ENCODE data around the gene FHAD1. TPM values are rescaled to one million over a fixed set of nuclear protein-coding genes. Genes with fewer than 3 reads are reported as not detected.

The FHAD1 gene
- total RNA-seq (0.51 and 0.69 TPM in 2 replicates), polyA plus RNA-seq (0.04 TPM in 1 of 2 replicates, not detected in the other), polyA minus RNA-seq (not detected in 2 replicates), Bru-seq, nascent RNA (percentile 17 among the genes with signal in this experiment), BruChase-seq, experiment 1, labeled RNA remaining after a 6-hour chase (percentile 12 among the genes with signal in this experiment), BruChase-seq, experiment 2, labeled RNA remaining after a 2-hour chase (percentile 13 among the genes with signal in this experiment)
- 0.07 and 0.08 TPM in 2 replicates for polyA plus RNA-seq (2011; cell fraction: cytosol; rRNA removed)
- polyA plus RNA-seq (2011; cell fraction: nucleus; rRNA removed) = 0.24 and 0.38 TPM in 2 replicates
- polyA plus RNA-seq (2012) = 0.14 and 0.36 TPM in 2 replicates
- not detected for polyA minus RNA-seq (2011; cell fraction: cytosol; rRNA and poly(A)+ RNA removed)
- 0.14 and 0.24 TPM in 2 replicates for polyA minus RNA-seq (2011; cell fraction: nucleus; rRNA and poly(A)+ RNA removed)
- long read RNA-seq, partial matches to known transcripts = 0 of 3 reads
- long read RNA-seq, other reads (novel, unspliced or antisense) = 3 of 3 reads

DNA sequence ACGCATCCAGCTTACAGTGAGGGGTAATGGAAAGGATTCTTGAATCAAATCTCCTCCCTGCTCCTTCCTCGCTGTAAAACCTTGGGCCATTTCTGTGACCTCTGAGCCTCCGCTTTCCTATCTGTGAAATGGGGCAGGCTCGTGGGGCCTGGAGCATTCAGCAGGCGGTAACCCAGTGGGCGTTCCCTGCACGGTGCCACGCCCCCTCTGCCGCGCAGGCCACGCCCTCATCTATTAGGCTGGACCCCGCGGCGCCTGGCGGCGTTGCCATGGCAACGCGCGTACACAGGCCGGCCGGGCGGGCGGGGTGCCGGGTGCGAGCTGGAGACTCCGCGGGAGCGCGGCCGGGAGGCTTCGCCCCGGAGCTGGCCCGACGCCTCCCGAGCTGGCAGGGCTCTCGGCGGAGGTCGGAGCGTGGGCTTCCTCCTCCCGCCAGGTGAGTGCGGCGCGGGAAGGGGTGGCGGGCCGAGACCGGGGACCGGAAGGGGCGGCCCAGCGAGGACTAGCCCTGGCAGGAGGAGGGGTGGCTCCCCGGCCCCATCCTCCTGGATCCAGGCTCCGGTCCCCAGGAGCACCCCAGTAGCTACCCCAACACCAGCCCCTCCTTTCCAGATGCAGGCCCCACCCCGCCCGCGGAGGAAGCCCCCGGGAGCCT, at the start of gene FHAD1:
Gene FHAD1, plus strand, starts transcription at position 264 of the 655 bp plus-strand sequence. CDS start 4,562 bp downstream, outside the sequence.
- no peak for FAIRE-seq
- ChIA-PET CTCF (interaction anchor here (1.0 to 2.8 kb wide), 4 partner anchors 14 to 118 kb away, joined by 3 to 13 read pairs (median 6); partner anchors contain the start of gene TMEM51), POLR2A (no interaction called here)
- intact Hi-C loops (cut with micrococcal nuclease) = loop anchor here (1.0 to 2.0 kb wide), 3 partner anchors 14 to 95 kb away; no protein-coding TSS in a partner anchor
- dilution Hi-C loops (cut with MboI; ENCODE audit: extremely low pct_ligation_motif_present, low sequenced_read_pairs) = no loop called here
- Histone ChIP-seq H3K9me3 (replicated peaks; ENCODE audit: control insufficient read depth, insufficient read depth, low read length) (no peaks in the 10 kb centered on the region), H3K79me2 (ENCODE audit: control insufficient read depth, insufficient read depth, low read length) (no peaks in the 10 kb centered on the region), H2AFZ (ENCODE audit: low read depth, low read length) (peak within 1 kb of the TSS; percentile 14), H4K20me1 (replicated peaks; ENCODE audit: control insufficient read depth, extremely low read depth, insufficient read depth, low read length) (no peaks in the 10 kb centered on the region), H3K27me3 (ENCODE audit: control insufficient read depth in 2 of 2, insufficient read depth in 2 of 2, low read length in 2 of 2) (peaks cover 23 to 24% of the 10 kb centered on the region in 2 experiments), H3K4me2 (ENCODE audit: insufficient read depth, low read length) (peak within 1 kb of the TSS; percentile 46), H3K9ac (replicated peaks; ENCODE audit: extremely low read depth, insufficient read depth, low read length) (no peak within 1 kb of the TSS), H3K4me1 (ENCODE audit: control insufficient read depth, extremely low read depth, insufficient read depth, low read length) (peaks cover 3% of the 10 kb centered on the region), H3K27ac (ENCODE audit: insufficient read depth, low read depth, low read length) (no peak within 1 kb of the TSS), H3K4me3 (replicated peaks in 1 of 3; ENCODE audit: insufficient read depth in 1 of 3, low read depth in 1 of 3, low read length in 3 of 3) (peak within 1 kb of the TSS in 2 of 3 experiments; percentile 18 to 46), H3K36me3 (ENCODE audit: control insufficient read depth in 2 of 2, extremely low read depth in 1 of 2, insufficient read depth in 2 of 2, low read length in 2 of 2) (no peaks in the 10 kb centered on the region), H3K9me1 (replicated peaks; ENCODE audit: control insufficient read depth, extremely low read depth, insufficient read depth, low read length) (no peaks in the 10 kb centered on the region)
- peak; percentile 64 for DNase-seq (ENCODE audit: low read depth, low spot score)
- no TSS peak for BruUV-seq (replicated peaks)
- TF ChIP-seq EZH2 (IDR thresholded peaks at IDR 0.05; ENCODE audit: borderline replicate concordance, low read depth, low read length, severe bottlenecking) (no peak), FOS (IDR thresholded peaks at IDR 0.05; ENCODE audit: borderline replicate concordance, insufficient read depth, low read length) (no peak), MYC (IDR thresholded peaks at IDR 0.05; ENCODE audit: low read depth, low read length) (no peak), POLR2A (IDR thresholded peaks at IDR 0.05; ENCODE audit: low read depth, low read length) (no peak), GATA2 (IDR thresholded peaks at IDR 0.05; ENCODE audit: insufficient read depth, insufficient read length, low read depth, low read length) (no peak)
- TF ChIP-seq, protein P1, sequence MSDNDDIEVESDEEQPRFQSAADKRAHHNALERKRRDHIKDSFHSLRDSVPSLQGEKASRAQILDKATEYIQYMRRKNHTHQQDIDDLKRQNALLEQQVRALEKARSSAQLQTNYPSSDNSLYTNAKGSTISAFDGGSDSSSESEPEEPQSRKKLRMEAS (IDR thresholded peaks at IDR 0.05; ENCODE audit: insufficient read depth, insufficient read length) = peak; percentile 29

Measured in endothelial cell of umbilical vein (primary cell).